ENCODE results near the gene SIL1.

Gene SIL1

GRCh38 chr5:138961221-138961620, 236.9 kb downstream of the SIL1 start:
- H3K9me3 ChIP-seq (ENCODE audit: low read length) = no peaks in the 10 kb centered on the region
- H2AFZ ChIP-seq (ENCODE audit: low read depth, low read length) = no peak overlapping the region
- peaks cover 42% of the 10 kb centered on the region for H3K4me1 ChIP-seq (ENCODE audit: insufficient read depth, low read length)
- no peak overlapping the region for H3K4me3 ChIP-seq (ENCODE audit: low read length)
- H3K27me3 ChIP-seq (ENCODE audit: insufficient read depth, low read length) = no peaks in the 10 kb centered on the region
- H3K36me3 ChIP-seq (ENCODE audit: insufficient read depth, low read length) = no peaks in the 10 kb centered on the region

GRCh38 chr5:138960145-138960692, 237.9 kb downstream of the SIL1 start:
- no peak overlapping the region for H3K4me3 ChIP-seq (ENCODE audit: low read length)
- no peak overlapping the region for H2AFZ ChIP-seq (ENCODE audit: low read depth, low read length)
- no peaks in the 10 kb centered on the region for H3K36me3 ChIP-seq (ENCODE audit: insufficient read depth, low read length)
- H3K27me3 ChIP-seq (ENCODE audit: insufficient read depth, low read length) = no peaks in the 10 kb centered on the region
- H3K9me3 ChIP-seq (ENCODE audit: low read length) = no peaks in the 10 kb centered on the region
- peaks cover 40% of the 10 kb centered on the region for H3K4me1 ChIP-seq (ENCODE audit: insufficient read depth, low read length)

GRCh38 chr5:138956801-138957200, 241.4 kb downstream of the SIL1 start:
- Histone ChIP-seq H3K4me3 (ENCODE audit: low read length) (no peak overlapping the region), H3K36me3 (ENCODE audit: insufficient read depth, low read length) (no peaks in the 10 kb centered on the region), H3K9me3 (ENCODE audit: low read length) (no peaks in the 10 kb centered on the region), H3K27me3 (ENCODE audit: insufficient read depth, low read length) (no peaks in the 10 kb centered on the region), H2AFZ (ENCODE audit: low read depth, low read length) (no peak overlapping the region), H3K4me1 (ENCODE audit: insufficient read depth, low read length) (peaks cover 38% of the 10 kb centered on the region)

- Histone ChIP-seq H3K27me3 (ENCODE audit: insufficient read depth, low read length) (no peaks in the 10 kb centered on the region), H3K4me3 (ENCODE audit: low read length) (no peak overlapping the region), H3K36me3 (ENCODE audit: insufficient read depth, low read length) (no peaks in the 10 kb centered on the region), H2AFZ (ENCODE audit: low read depth, low read length) (no peak overlapping the region), H3K4me1 (ENCODE audit: insufficient read depth, low read length) (peaks cover 38% of the 10 kb centered on the region), H3K9me3 (ENCODE audit: low read length) (no peaks in the 10 kb centered on the region)
These were observed 242.4 kb downstream of the SIL1 start for GRCh38 chr5:138955671-138956295.

- Histone ChIP-seq H2AFZ (ENCODE audit: low read depth, low read length) (no peak overlapping the region), H3K9me3 (ENCODE audit: low read length) (no peaks in the 10 kb centered on the region), H3K4me3 (ENCODE audit: low read length) (no peak overlapping the region), H3K4me1 (ENCODE audit: insufficient read depth, low read length) (peaks cover 38% of the 10 kb centered on the region), H3K27me3 (ENCODE audit: insufficient read depth, low read length) (no peaks in the 10 kb centered on the region), H3K36me3 (ENCODE audit: insufficient read depth, low read length) (no peaks in the 10 kb centered on the region)
These were observed 243.0 kb downstream of the SIL1 start for GRCh38 chr5:138955013-138955660.

- Histone ChIP-seq H2AFZ (ENCODE audit: low read depth, low read length) (no peak overlapping the region), H3K4me3 (ENCODE audit: low read length) (no peak overlapping the region), H3K4me1 (ENCODE audit: insufficient read depth, low read length) (peaks cover 42% of the 10 kb centered on the region), H3K27me3 (ENCODE audit: insufficient read depth, low read length) (no peaks in the 10 kb centered on the region), H3K36me3 (ENCODE audit: insufficient read depth, low read length) (no peaks in the 10 kb centered on the region), H3K9me3 (ENCODE audit: low read length) (no peaks in the 10 kb centered on the region)
These were observed 243.7 kb downstream of the SIL1 start for GRCh38 chr5:138954257-138955012.

- H3K27me3 ChIP-seq (ENCODE audit: insufficient read depth, low read length) = no peaks in the 10 kb centered on the region
- no peaks in the 10 kb centered on the region for H3K9me3 ChIP-seq (ENCODE audit: low read length)
- no peaks in the 10 kb centered on the region for H3K36me3 ChIP-seq (ENCODE audit: insufficient read depth, low read length)
- no peak overlapping the region for H2AFZ ChIP-seq (ENCODE audit: low read depth, low read length)
- H3K4me1 ChIP-seq (ENCODE audit: insufficient read depth, low read length) = peaks cover 51% of the 10 kb centered on the region
- H3K4me3 ChIP-seq (ENCODE audit: low read length) = no peak overlapping the region
These were observed 244.5 kb downstream of the SIL1 start for GRCh38 chr5:138953387-138954256.

GRCh38 chr5:138952962-138953361, 245.2 kb downstream of the SIL1 start:
- no peaks in the 10 kb centered on the region for H3K9me3 ChIP-seq (ENCODE audit: low read length)
- peaks cover 57% of the 10 kb centered on the region for H3K4me1 ChIP-seq (ENCODE audit: insufficient read depth, low read length)
- no peak overlapping the region for H2AFZ ChIP-seq (ENCODE audit: low read depth, low read length)
- no peaks in the 10 kb centered on the region for H3K36me3 ChIP-seq (ENCODE audit: insufficient read depth, low read length)
- H3K27me3 ChIP-seq (ENCODE audit: insufficient read depth, low read length) = no peaks in the 10 kb centered on the region
- no peak overlapping the region for H3K4me3 ChIP-seq (ENCODE audit: low read length)

- Histone ChIP-seq H3K9me3 (ENCODE audit: low read length) (no peaks in the 10 kb centered on the region), H3K4me3 (ENCODE audit: low read length) (no peak overlapping the region), H2AFZ (ENCODE audit: low read depth, low read length) (no peak overlapping the region), H3K4me1 (ENCODE audit: insufficient read depth, low read length) (peaks cover 61% of the 10 kb centered on the region), H3K27me3 (ENCODE audit: insufficient read depth, low read length) (no peaks in the 10 kb centered on the region), H3K36me3 (ENCODE audit: insufficient read depth, low read length) (no peaks in the 10 kb centered on the region)
These were observed 246.0 kb downstream of the SIL1 start for GRCh38 chr5:138951986-138952735.

GRCh38 chr5:138951091-138951985, 246.8 kb downstream of the SIL1 start:
- no peak overlapping the region for H3K4me3 ChIP-seq (ENCODE audit: low read length)
- H3K9me3 ChIP-seq (ENCODE audit: low read length) = no peaks in the 10 kb centered on the region
- peaks cover 70% of the 10 kb centered on the region for H3K4me1 ChIP-seq (ENCODE audit: insufficient read depth, low read length)
- no peak overlapping the region for H2AFZ ChIP-seq (ENCODE audit: low read depth, low read length)
- no peaks in the 10 kb centered on the region for H3K36me3 ChIP-seq (ENCODE audit: insufficient read depth, low read length)
- H3K27me3 ChIP-seq (ENCODE audit: insufficient read depth, low read length) = no peaks in the 10 kb centered on the region

- no peaks in the 10 kb centered on the region for H3K9me3 ChIP-seq (ENCODE audit: low read length)
- H3K4me1 ChIP-seq (ENCODE audit: insufficient read depth, low read length) = peaks cover 73% of the 10 kb centered on the region
- no peaks in the 10 kb centered on the region for H3K27me3 ChIP-seq (ENCODE audit: insufficient read depth, low read length)
- no peak overlapping the region for H3K4me3 ChIP-seq (ENCODE audit: low read length)
- H3K36me3 ChIP-seq (ENCODE audit: insufficient read depth, low read length) = no peaks in the 10 kb centered on the region
- H2AFZ ChIP-seq (ENCODE audit: low read depth, low read length) = no peak overlapping the region
These were observed 247.6 kb downstream of the SIL1 start for GRCh38 chr5:138950421-138951031.
